Progenitor cell of endocrine pancreas (in vitro differentiated cells): Measurements from ENCODE around the gene MELK. TPM values are rescaled to one million over a fixed set of nuclear protein-coding genes. Genes with fewer than 3 reads are reported as not detected.
A peak's percentile ranks its signal among the peaks of the same experiment; 100 is the strongest.

Experiments
- DNase-seq: peaks from one replicate; pipeline ENCODE4 v3.0.0; 2021; ENCODE audit warnings: low spot score; ENCODE audit not compliant: unreplicated experiment
- H3K27ac Mint-ChIP-seq: 2 replicates; pipeline ENCODE4 v1.8.0; 2021; ENCODE audit warnings: mild to moderate bottlenecking, moderate library complexity, mixed read lengths
- H3K27me3 Mint-ChIP-seq: 2 replicates; pipeline ENCODE4 v1.8.0; 2021; ENCODE audit warnings: mixed read lengths
- H3K36me3 Mint-ChIP-seq: 2 replicates; pipeline ENCODE4 v1.8.0; 2022; ENCODE audit warnings: mixed read lengths; ENCODE audit not compliant: insufficient read depth
- H3K4me1 Mint-ChIP-seq: 2 replicates; pipeline ENCODE4 v1.8.0; 2021; ENCODE audit warnings: low read depth, mixed read lengths
- H3K4me3 Mint-ChIP-seq: 2 replicates; pipeline ENCODE4 v1.8.0; 2021; ENCODE audit warnings: low read depth, mild to moderate bottlenecking, moderate library complexity, mixed read lengths
- H3K9me3 Mint-ChIP-seq: 2 replicates; pipeline ENCODE4 v1.8.0; 2021; ENCODE audit warnings: low read depth, mixed read lengths
- total RNA-seq: library from RNA; stranded (reverse); gene quantifications from 2 replicates; pipeline ENCODE4 v1.2.1, GENCODE V29; 2021
- TF ChIP-seq, protein P1 (sequence below): fragments of 200-600 bp; sonication (generic); IDR thresholded peaks from one replicate; pipeline ENCODE4 v1.5.0; 2021; ENCODE audit warnings: antibody characterized with exemption, mild to moderate bottlenecking; ENCODE audit not compliant: unreplicated experiment

The MELK gene
- total RNA-seq, 1 donor from 2014 or later, result 27.9 TPM

DNA sequence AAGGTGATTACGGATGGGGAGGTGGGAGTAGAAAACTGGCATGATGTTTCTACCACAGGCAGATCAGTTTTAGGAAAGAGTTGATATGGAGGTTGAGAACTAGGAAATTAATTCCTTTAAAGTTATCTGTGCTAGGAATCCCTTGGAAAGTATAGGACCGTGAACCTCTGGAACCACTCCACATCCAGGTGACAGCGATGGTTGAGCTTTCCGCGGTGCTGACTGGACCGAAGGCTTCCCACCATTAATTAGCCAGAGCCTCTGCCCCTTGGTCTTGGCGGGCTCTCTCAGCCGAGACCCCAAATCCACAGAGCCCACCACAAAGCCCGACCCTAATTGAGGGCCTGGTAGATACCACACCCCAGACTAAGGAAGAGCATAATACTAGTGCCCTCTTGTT, 147.3 kb downstream of the MELK start:
- Mint-ChIP-seq H3K27me3 (peaks cover 12% of the 10 kb centered on the region), H3K4me1 (no peaks in the 10 kb centered on the region), H3K36me3 (no peaks in the 10 kb centered on the region), H3K27ac (no peak overlapping the region), H3K4me3 (no peak overlapping the region), H3K9me3 (no peaks in the 10 kb centered on the region)
- TF ChIP-seq, protein P1, sequence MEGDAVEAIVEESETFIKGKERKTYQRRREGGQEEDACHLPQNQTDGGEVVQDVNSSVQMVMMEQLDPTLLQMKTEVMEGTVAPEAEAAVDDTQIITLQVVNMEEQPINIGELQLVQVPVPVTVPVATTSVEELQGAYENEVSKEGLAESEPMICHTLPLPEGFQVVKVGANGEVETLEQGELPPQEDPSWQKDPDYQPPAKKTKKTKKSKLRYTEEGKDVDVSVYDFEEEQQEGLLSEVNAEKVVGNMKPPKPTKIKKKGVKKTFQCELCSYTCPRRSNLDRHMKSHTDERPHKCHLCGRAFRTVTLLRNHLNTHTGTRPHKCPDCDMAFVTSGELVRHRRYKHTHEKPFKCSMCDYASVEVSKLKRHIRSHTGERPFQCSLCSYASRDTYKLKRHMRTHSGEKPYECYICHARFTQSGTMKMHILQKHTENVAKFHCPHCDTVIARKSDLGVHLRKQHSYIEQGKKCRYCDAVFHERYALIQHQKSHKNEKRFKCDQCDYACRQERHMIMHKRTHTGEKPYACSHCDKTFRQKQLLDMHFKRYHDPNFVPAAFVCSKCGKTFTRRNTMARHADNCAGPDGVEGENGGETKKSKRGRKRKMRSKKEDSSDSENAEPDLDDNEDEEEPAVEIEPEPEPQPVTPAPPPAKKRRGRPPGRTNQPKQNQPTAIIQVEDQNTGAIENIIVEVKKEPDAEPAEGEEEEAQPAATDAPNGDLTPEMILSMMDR, result no peak
- DNase-seq, result no peak

DNA sequence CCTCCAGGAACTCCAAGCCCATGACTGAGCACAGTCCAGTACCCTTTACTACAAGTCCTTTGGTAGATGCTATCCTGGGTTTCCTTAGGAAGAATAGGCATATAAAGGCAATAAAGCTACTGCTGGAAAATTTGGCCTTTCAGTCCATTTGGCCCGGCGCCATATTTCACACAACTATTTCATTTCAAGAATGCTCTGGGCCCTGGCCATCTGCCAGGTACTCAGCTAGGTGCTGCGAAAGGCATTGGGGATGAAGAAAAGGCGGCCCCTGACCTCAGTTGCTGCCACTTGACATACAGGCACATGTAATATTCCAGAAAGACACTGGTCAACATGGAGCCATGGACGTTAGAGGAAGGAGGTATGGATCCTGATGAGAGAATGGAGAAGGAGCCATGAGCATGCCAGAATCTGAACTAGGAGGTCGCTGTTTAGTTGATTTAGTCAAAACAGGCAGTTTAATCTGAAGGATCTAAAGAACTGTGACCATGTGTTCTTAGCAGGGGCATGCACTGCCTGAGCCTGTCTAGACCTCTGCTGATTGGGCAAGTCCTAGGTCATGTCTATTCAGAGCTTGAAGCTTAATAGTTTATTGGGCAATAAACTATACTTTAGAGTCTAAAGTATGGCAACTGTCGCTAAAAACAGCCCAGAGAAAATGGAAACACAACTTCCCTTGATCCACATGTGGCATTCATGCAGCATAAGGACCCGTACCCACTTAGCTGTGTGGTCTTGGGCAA, 149.3 kb downstream of the MELK start:
- no peak for DNase-seq
- no peaks in the 10 kb centered on the region for H3K36me3 Mint-ChIP-seq

DNA sequence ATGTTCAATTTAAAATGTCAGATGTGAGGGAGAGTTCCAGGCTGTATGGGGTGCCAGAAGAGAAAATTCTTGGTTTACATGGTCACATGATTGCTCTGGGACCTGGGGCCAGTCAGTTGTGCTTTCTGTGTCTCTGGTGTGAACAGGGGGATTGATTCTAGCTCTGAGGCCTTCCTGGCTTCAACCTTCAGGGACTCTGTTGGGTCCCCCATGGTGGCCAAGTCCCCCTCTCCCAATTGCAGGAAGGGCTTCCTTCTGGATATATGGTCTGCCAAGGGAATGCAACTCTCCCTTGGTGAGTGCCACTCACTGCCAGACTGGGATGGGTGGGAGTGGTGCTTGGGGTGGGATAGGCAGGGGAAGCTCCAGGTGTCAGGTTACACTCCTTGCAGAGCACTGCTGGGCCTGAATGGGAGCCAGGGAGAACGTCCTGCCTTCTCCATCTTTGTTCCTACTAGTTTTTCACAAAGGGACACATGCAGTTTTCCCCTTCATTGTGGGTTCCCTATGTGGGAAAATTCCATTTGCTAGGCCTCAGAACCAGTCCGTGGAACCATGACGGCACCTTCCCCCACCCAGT, 153.2 kb downstream of the MELK start:
- no peak for DNase-seq
- TF ChIP-seq, protein P1, result no peak
- peaks cover 4% of the 10 kb centered on the region for H3K4me1 Mint-ChIP-seq
- peak overlapping the region; percentile 69 for H3K27ac Mint-ChIP-seq
- no peak overlapping the region for H3K4me3 Mint-ChIP-seq
- no peaks in the 10 kb centered on the region for H3K9me3 Mint-ChIP-seq
- no peaks in the 10 kb centered on the region for H3K36me3 Mint-ChIP-seq
- peaks cover 7% of the 10 kb centered on the region for H3K27me3 Mint-ChIP-seq

More for the DNA sequence above, 149.3 kb downstream of the MELK start:
- no peaks in the 10 kb centered on the region for H3K9me3 Mint-ChIP-seq
- TF ChIP-seq, protein P1, result no peak
- peaks cover 9% of the 10 kb centered on the region for H3K27me3 Mint-ChIP-seq
- no peak overlapping the region for H3K27ac Mint-ChIP-seq
- H3K4me3 Mint-ChIP-seq, result no peak overlapping the region
- H3K4me1 Mint-ChIP-seq, result no peaks in the 10 kb centered on the region

Other genes with a start within 250 kb of the MELK start
- 64.7 and 68.3 TPM in 2 replicates for gene RNF38, start 172.6 kb upstream of the MELK start, total RNA-seq